ENCODE measurements around the gene SUZ12.

GRCh38 chr17:31935512-31935911, 1.3 kb upstream of the SUZ12 start:
- TF ChIP-seq SIN3A (IDR thresholded peaks at IDR 0.05; ENCODE audit: borderline replicate concordance, low read depth, low read length), result no peak
- no peak for TF ChIP-seq CTCF (IDR thresholded peaks at IDR 0.05)
- no peak for TF ChIP-seq IRF3 (IDR thresholded peaks at IDR 0.05; ENCODE audit: low read depth, low read length)
- no peak for TF ChIP-seq YY1 (IDR thresholded peaks at IDR 0.05; ENCODE audit: low read depth)
- TF ChIP-seq RXRA (IDR thresholded peaks at IDR 0.05; ENCODE audit: borderline replicate concordance, low read depth), result no peak
- no peak for TF ChIP-seq JUND (IDR thresholded peaks at IDR 0.05)
- no peak for TF ChIP-seq FOXM1 (IDR thresholded peaks at IDR 0.05; ENCODE audit: low read depth)
- no peak for TF ChIP-seq RCOR1 (IDR thresholded peaks at IDR 0.05; ENCODE audit: low read length)
- TF ChIP-seq MAX (IDR thresholded peaks at IDR 0.05; ENCODE audit: low read depth), result no peak
